Tongue (tissue), 2 donors: ENCODE measurements around the gene ZHX3. TPM values are rescaled to one million over a fixed set of nuclear protein-coding genes. Genes with fewer than 3 reads are reported as not detected.
A peak's percentile ranks its signal among the peaks of the same experiment; 100 is the strongest.

Source experiments
- DNase-seq: peaks from one replicate; pipeline ENCODE4 v3.0.0-alpha.2; 2015
- total RNA-seq: library from RNA; depleted of rRNA; stranded (reverse); fragments of >200 nt; gene quantifications from one replicate; pipeline ENCODE4 v1.2.3, GENCODE V29; 2014

The ZHX3 gene
- total RNA-seq, 1 donor from 2014 or later, result 18.1 TPM

- DNase-seq, result no peak
Observed at GRCh38 chr20:41223112-41223511, 94.4 kb downstream of the ZHX3 start.

DNA sequence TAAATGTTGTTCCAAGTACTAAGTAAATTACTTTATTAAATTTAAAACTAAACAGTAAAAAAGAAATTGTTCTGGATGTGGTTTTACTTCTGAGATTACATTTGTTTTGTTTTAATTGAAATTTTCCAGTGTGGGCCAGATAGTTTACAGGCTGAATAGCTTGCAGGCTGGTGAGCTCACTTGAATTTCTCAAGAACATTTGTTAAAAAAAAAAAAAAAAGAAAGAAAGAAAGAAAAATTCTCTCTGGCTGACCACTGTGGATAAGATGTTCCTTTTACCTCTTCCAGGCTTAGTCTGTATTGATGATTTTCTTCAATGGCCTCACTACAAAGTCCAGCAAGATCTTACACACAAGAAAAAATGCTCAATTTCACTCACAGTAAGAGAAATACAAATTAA is 94.8 kb downstream of the ZHX3 start:
- peak; percentile 48 for DNase-seq

DNA sequence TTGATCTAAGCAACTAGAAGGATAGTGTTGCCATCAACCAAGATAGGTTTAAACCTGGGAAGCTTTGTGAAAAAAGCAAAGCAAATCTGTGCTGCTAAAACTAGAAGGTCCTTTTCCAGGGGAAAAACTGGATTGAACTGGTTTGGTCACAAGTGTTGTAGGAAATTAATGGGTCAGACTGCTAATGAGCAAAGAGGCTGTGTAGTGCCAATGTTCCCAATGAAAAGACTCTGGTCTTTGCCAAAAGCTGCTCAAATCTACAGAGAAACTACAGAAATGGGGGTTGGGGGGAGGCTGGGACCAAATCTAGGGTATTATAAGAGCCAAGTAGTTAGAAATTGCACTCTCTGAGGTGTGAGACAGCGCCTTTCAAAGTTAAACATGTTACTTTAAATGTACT is 95.2 kb downstream of the ZHX3 start:
- DNase-seq, result peak; percentile 31

DNA sequence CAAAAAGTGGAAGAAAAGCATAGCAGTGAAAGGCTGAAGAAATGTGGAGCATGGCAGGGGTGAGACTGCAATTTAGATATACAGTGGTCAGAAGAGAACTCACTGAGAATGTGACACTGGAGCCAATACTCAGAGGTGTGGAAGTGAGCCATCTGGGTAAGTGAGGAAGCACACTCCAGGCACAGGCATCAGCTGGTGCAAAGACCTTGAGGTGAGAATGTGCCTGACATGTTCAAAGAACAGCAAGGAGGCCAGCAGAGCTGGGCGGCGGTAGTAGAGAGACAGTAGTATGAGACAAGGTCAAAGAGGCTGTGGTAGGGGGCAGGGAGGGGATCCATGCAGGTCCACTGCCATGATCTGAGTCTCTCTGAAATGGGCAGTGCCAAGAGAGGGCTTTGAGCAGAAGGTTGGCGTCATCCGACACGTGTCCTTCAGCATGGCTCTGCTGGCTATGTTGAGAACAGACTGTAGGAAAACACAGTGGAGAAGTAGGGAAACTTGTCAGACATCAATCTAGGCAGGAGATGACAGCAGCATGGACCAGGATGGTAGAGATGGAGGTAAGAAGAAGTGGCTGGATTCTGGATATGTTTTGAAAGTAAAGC is 95.8 kb downstream of the ZHX3 start:
- DNase-seq, result no peak

GRCh38 chr20:41219824-41220223 is 97.7 kb downstream of the ZHX3 start:
- DNase-seq, result no peak

GRCh38 chr20:41218466-41218865 is 99.1 kb downstream of the ZHX3 start:
- no peak for DNase-seq

- DNase-seq, result no peak
Observed at GRCh38 chr20:41217422-41217821, 100.1 kb downstream of the ZHX3 start.

DNA sequence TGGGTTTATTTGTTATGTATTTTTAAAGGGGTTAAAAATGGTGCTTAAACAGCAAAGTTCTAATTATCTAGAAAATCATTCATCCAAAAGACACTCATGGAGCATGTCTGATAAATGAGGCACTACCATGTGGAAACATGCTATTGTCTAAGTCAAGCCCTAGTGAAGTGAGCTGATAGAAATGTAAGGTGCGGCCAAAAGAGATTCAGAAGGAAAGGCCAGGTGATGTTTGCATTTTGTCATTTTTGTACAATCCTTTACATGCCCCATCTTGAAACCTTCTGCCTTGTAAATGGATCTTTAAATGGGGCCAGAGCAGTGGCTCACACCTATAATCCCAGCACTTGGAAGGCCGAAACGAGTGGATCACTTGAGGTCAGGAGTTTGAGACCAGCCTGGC is 102.9 kb downstream of the ZHX3 start:
- no peak for DNase-seq

DNA sequence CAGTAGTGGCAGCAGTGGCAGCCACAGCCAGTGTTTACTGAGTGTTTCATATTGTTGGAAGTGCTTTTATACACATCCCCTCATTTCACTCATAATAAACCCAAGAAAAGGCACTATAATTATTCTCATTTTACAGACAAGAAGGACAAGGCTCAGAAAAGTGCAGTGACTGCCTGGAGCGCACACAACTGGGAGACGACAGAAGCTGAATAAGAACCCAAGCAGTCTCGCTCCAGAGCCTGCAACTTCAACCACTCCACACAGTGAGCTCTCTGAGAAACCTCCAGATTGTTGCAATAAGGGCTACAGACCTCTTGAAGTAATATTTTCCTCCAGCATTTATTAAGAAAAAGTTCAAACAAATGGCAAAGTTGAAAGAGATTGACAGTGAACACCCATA is 103.3 kb downstream of the ZHX3 start:
- no peak for DNase-seq

- peak; percentile 39 for DNase-seq
Observed at GRCh38 chr20:41213150-41213820, 104.2 kb downstream of the ZHX3 start.

GRCh38 chr20:41205313-41205712 is 112.2 kb downstream of the ZHX3 start:
- peak; percentile 28 for DNase-seq

DNA sequence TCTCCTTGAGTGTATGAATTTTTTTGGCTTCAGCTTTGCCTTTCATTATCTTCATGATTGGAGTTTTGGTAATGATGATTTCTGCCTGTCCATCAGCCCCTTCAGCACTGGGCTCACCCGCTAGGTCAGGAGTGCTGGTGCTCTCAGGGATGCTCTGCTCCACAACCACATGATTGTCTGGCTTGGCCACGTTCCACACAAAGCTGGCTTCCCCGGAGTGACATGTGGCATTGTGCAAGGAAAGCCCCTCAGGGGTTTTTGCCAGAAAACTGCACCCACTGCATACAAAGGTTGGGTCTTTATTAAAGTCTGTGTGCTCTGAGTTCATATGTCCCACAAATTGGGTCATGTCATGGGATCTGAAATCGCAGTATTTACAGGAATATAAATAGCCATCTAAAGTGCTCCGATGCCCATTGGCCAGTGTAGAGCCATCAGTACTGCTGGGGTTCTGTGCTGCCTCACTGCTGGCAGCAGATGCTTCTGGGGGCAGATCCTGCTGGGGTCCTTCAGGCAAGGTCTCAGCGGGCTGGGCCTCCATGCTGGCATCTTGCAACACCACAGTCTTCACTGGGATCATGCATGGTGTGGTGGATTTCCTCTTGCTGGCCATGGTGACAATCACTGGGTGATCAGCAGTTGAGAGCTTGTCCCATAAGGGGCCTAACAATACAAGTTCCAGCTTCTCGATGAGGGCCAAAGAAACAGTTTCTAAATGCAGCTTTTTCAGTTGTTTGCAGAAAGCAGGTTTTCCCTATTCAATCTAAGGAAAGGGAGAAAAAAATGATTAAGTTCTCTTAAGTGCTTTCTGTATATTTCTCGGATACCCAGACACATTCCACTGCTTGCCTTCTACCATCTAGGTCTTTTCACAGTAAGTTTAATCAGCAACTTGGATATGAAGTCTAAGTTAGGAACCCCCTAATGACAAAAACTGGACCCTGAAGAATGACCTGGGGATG is 112.9 kb downstream of the ZHX3 start:
- DNase-seq, result no peak

DNA sequence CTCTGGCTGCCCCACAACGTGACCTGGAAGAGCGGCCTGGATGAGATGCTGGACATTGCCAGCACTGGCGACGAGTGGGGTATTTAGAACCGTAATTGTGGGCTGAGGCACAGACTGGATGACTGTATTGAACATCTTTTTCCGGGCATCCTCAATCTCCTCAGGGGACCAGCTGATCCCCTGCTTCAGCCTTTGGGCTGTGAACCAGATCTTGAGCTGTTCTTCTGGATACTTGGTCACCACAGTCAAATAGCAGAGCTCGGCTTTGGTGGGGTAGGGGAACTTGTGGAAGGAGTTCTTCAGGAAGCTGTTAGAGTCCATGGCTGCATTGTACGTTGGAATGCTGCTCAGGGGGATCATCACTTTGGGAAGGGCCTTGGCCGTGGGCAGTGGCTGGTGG is 113.9 kb downstream of the ZHX3 start:
- DNase-seq, result no peak

GRCh38 chr20:41202426-41202825 is 115.1 kb downstream of the ZHX3 start:
- no peak for DNase-seq

DNA sequence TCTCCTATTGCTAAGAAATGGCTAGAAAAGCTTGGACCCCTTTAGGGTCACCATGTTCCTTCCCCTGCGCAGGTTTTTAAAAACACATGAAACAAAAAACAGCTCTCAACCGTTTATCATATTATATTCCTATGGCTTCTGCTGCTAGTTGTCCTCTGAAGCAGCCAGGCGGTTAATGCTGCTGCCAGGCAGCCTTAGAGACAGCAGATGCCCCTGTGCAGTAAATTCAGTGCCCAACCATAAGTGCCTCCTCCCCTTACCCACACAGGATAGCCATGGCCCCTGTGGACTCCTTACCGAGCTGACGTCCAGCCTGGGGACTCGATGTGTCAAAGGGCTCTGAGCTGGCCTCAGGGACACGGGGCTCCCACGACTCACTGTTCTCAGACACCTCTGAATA is 115.8 kb downstream of the ZHX3 start:
- DNase-seq, result no peak

GRCh38 chr20:41200446-41201202 is 116.9 kb downstream of the ZHX3 start:
- DNase-seq, result peak; percentile 23

- no peak for DNase-seq
Observed at GRCh38 chr20:41198443-41198842, 119.1 kb downstream of the ZHX3 start.

DNA sequence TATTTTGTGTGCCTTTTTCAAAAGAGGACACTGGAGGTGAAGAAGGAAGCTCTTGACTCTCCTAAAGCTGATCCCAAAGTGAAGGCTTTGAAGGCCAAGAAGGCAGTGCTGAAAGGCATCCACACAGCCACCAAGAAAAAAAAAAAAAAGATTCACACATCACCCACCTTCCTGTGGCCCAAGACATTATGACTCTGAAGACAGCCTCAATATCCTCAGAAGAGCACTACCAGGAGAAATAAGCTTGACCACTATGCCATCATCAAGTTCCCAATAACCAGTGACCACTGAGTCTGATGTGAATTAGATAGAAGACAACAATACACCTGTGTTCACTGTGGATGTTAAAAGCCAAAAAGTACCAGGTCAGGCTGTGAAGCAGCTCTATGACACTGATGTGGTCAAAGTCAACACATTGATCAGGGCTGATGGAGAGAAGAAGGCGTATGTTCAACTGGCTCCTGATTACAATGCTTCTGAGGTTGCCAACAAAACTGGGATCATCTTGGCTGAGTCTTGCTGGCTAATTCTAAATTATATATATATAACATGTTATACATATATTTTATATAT is 120.8 kb downstream of the ZHX3 start:
- no peak for DNase-seq

DNA sequence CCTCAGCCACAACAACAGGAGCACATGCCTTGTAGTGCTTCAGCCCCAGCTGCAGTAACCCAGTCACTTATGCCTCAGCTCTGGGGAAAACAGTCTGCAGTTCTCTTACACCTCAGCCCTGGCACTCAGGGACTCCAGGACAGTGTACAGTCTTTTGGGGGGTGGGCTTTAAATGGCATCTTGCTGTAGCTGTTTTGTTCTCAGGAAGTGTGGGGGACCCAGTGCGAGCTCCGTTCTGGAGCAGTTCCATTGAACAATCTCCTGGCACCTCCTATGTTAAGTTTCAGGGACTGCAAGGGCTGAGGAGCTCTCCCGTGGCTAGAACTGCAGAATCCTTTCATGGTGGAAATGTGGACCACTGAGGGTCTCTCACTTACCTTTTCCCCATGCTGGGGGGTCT is 125.0 kb downstream of the ZHX3 start:
- no peak for DNase-seq

DNA sequence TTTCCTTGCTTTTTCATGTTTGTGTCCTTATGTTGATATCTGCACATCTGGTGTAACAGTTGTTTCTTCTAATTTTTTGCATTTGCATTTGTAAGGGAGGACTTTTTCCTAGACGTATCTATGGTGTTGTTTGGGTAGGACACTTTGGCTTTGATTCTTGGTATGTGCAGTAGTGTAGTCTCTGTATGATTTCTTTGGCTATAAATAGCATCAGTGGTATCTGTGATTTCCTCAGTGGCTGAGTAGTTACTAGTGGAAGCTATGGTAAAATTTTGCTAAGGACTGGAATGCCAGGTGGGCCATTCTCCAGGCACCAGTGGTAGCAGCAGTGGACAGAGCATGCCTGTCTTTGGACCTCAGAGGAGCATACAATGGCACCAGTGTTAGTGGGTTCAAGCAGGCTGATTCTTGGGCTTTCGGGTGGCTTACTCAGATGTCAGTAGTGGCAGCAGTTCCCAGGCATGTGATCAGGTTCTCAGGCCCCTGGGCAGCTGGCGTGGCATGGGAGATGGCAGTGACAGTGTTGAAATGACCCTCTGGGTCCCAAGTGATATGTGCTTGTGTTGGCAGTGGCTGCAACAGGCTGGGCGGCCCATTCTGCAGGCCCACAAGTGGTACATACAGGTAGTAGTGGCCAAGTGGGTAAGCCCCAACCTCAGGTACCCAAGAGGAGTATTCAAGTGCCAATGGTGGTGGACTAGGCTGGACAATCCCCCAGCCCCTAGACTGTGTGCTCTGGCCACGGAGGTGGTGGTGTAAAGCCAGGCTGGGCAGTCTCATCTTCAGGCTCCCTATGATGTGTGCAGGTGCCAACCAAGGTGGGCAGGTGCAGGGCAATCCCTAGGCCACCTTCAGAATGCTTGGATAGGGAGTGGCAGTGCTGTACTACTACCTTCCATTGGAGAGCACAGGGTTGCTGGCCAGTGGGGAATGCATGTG is 125.7 kb downstream of the ZHX3 start:
- no peak for DNase-seq

GRCh38 chr20:41187668-41188067 is 129.9 kb downstream of the ZHX3 start:
- no peak for DNase-seq
